Measurements from ENCODE around the gene BAIAP2L1.

DNA sequence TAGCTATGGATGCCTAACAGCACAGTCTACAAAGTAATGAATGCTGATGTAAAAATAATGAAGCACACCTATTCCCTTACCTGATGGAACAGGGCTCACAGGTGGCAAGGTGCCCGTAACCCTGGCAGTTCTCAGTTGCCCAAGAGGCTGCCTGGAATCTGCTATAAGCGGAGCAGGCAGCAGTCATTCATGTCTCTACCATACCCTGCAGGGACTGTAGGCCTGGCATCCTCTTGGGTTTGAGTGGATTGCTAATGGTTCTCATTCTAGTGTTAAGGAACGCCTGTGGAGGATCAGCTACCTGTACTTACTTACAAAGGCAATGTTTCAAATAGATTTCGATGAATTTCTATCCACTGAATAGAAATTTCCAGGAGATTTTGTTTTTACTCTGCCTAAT, 38.4 kb downstream of the BAIAP2L1 start:
- TF ChIP-seq, protein P1, sequence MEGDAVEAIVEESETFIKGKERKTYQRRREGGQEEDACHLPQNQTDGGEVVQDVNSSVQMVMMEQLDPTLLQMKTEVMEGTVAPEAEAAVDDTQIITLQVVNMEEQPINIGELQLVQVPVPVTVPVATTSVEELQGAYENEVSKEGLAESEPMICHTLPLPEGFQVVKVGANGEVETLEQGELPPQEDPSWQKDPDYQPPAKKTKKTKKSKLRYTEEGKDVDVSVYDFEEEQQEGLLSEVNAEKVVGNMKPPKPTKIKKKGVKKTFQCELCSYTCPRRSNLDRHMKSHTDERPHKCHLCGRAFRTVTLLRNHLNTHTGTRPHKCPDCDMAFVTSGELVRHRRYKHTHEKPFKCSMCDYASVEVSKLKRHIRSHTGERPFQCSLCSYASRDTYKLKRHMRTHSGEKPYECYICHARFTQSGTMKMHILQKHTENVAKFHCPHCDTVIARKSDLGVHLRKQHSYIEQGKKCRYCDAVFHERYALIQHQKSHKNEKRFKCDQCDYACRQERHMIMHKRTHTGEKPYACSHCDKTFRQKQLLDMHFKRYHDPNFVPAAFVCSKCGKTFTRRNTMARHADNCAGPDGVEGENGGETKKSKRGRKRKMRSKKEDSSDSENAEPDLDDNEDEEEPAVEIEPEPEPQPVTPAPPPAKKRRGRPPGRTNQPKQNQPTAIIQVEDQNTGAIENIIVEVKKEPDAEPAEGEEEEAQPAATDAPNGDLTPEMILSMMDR (IDR thresholded peaks at IDR 0.05; ENCODE audit: control extremely low read depth in 1 of 3, insufficient read depth in 1 of 3, low read depth in 1 of 3, low read length in 3 of 3): no peak
- TF ChIP-seq TAF1 (IDR thresholded peaks at IDR 0.05; ENCODE audit: low read depth, low read length) (no peak), TCF12 (IDR thresholded peaks at IDR 0.05; ENCODE audit: low read depth, low read length) (0 out of 2 replicates have a peak, but pooled peaks have one; percentile 10), POLR2A (IDR thresholded peaks at IDR 0.05; ENCODE audit: control extremely low read depth in 1 of 2, low read depth in 2 of 2, low read length in 2 of 2) (no peak), EZH2 (IDR thresholded peaks at IDR 0.05; ENCODE audit: low read depth, low read length, severe bottlenecking) (no peak), BACH1 (IDR thresholded peaks at IDR 0.05; ENCODE audit: low read length) (no peak)
